GM18517 (cell line): Measurements from ENCODE around the gene CRHR1.
"Not testable (repeated sequence)": the region's sequence is repeated elsewhere in the genome, so short reads cannot be mapped to it uniquely, and the experiment has no call there.

ENCODE experiments used
- ATAC-seq: cut with Tn5 transposase; IDR thresholded peaks from one replicate; pipeline ENCODE4 v1.9.1; 2021; ENCODE audit warnings: mild to moderate bottlenecking, moderate library complexity; ENCODE audit not compliant: unreplicated experiment

CRHR1 gene

GRCh38 chr17:45862127-45862526 lies 78.0 kb downstream of the CRHR1 start:
- not testable (repeated sequence) for ATAC-seq

GRCh38 chr17:45863857-45864654 lies 79.9 kb downstream of the CRHR1 start:
- no peak for ATAC-seq

GRCh38 chr17:45867171-45867570 lies 83.1 kb downstream of the CRHR1 start:
- no peak for ATAC-seq

GRCh38 chr17:45867702-45868101 lies 83.6 kb downstream of the CRHR1 start:
- no peak for ATAC-seq

- no peak for ATAC-seq
Observed at GRCh38 chr17:45868276-45868675, 84.2 kb downstream of the CRHR1 start.

GRCh38 chr17:45869676-45870341 lies 85.7 kb downstream of the CRHR1 start:
- ATAC-seq, result no peak

GRCh38 chr17:45870342-45870974 lies 86.3 kb downstream of the CRHR1 start:
- no peak for ATAC-seq

GRCh38 chr17:45871718-45872117 lies 87.6 kb downstream of the CRHR1 start:
- no peak for ATAC-seq

GRCh38 chr17:45873728-45874127 lies 89.6 kb downstream of the CRHR1 start:
- no peak for ATAC-seq

GRCh38 chr17:45874151-45874550 lies 90.0 kb downstream of the CRHR1 start:
- no peak for ATAC-seq

- no peak for ATAC-seq
Observed at GRCh38 chr17:45876539-45876938, 92.4 kb downstream of the CRHR1 start.

GRCh38 chr17:45877467-45877866 lies 93.3 kb downstream of the CRHR1 start:
- ATAC-seq, result no peak

GRCh38 chr17:45883063-45883462 lies 98.9 kb downstream of the CRHR1 start:
- ATAC-seq, result no peak
